ENCODE measurements around the gene PCK2.
"Not testable (repeated sequence)": the region's sequence is repeated elsewhere in the genome, so short reads cannot be mapped to it uniquely, and the experiment has no call there.

Gene PCK2

DNA sequence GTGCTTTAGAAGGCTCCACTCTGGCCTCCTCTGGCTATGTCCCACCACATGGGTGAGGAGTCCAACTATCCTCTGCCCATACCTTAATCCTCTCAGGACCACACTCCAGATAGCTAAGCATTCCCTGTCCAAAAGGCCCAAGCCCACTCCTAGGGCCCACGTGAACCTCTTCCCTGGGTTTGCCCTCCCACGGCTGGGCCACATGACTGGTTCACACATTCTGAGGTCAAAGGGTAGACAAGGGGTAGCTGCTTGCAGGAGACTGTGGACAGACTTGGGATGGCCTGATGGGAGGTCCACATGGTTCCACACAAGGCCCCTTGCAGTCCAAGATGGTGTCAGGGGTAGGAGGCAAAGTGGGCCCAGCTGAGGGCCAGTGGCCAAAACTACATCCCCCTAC, 6.0 kb upstream of the PCK2 start:
- in situ Hi-C loops (cut with HindIII; ENCODE audit: low pct_ligation_motif_present, low pct_unique_long_range_greater_than_20kb, low sequenced_read_pairs) = no loop called here
- no peak for DNase-seq

DNA sequence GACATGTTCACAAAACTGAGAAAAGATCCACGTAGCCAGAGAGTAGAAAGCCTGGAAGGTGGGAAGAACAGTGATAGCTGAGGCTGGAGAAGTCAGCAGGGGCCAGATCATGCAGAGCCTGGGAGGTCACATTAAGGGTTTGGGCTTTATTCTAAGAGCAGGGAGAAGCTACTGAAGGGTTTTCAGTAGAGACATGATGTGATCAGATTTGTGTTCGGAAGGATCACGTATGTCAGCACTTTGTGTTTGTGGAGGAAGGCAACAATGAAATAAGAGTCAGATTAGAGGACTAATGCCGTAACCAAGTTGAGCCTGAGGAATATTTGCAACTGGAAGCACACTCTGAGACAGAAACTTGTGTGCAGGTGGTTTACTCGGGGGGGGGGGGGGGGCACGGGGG, 4.2 kb upstream of the PCK2 start:
- no peak for DNase-seq
- in situ Hi-C loops (cut with HindIII; ENCODE audit: low pct_ligation_motif_present, low pct_unique_long_range_greater_than_20kb, low sequenced_read_pairs) = no loop called here

DNA sequence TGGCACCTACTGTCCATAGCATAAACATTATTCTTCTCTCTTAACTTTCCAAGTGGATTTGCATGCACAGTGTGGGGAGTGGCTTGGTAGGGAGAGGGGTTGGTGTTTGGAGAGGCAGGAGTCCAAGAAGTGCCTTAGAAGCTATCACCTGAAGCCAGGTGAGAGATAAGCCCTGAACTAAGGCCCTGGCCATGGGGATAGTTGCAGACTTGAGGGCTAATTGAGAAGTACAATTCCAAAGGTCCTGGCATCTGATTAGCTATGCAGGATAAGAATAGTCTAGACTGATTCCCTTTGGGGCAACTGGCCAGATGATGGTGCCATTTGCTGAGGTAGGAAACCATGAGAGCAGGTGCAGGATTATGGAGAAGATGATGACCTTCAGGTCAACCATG, 2.0 kb upstream of the PCK2 start:
- in situ Hi-C loops (cut with HindIII; ENCODE audit: low pct_ligation_motif_present, low pct_unique_long_range_greater_than_20kb, low sequenced_read_pairs) = no loop called here
- DNase-seq = no peak

DNA sequence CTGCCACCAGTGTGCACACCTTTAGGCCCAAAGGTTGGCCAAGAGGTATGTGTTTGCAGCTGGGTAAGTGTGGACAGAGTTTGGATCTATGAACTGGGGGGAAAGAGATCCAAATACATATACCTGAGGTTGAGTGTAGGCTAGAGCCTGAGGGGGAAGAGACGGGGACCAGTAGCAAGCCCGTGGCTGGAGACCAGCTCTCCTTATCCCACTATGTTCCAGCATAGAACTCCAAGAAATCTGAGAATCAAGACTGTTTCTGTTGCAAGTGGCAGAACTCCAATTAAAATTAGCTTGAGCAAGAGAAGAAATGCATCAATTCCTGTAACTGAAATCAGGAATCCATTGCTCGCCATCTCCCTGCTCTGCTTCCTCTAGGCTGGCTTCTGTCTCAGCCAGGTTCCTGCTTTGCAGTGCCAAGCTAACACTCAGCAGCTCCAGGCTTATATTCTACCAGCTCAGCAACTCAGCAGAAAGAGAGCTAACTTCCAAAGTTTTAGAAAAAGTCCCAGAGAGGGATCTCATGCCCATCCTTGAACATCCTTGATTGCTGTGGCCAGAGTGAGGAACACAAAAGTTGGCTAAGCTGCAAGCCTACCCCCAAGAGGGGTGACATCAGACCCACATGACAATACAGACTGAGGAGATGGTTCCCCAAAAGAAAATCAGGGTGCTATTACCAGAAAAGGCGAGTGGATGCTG, 1.5 kb upstream of the PCK2 start:
- DNase-seq = no peak
- in situ Hi-C loops (cut with HindIII; ENCODE audit: low pct_ligation_motif_present, low pct_unique_long_range_greater_than_20kb, low sequenced_read_pairs) = no loop called here

DNA sequence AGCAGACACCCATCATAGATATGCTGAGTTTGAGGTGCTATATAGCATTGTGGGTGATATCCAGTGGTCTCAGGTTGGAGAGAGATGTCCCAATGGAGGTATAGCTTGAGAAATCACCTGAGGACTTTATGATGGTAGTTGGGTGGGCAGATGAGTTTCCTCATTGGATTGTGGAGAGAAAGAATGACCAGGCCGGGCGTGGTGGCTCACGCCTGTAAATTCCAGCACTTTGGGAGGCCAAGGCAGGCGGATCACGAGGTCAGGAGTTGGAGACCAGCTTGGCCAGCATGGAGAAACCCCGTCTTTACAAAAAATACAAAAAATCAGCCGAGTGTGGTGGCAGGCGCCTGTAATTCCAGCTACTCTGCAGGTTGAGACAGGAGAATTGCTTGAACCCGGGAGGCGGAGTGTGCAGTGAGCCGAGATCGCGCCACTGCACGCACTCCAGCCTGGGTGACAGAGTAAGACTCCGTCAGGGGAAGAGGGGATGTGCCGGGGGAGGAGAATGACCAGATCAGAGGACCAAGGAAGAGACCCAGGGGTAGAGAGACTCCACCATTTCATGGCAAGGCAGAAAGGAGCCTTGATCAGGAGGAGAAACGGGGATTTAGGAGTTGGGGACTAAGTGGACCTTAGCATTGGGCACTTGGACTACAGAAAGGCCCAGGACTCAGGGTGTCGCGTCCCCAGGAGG, 757 bp upstream of the PCK2 start:
- in situ Hi-C loops (cut with HindIII; ENCODE audit: low pct_ligation_motif_present, low pct_unique_long_range_greater_than_20kb, low sequenced_read_pairs) = no loop called here

DNA sequence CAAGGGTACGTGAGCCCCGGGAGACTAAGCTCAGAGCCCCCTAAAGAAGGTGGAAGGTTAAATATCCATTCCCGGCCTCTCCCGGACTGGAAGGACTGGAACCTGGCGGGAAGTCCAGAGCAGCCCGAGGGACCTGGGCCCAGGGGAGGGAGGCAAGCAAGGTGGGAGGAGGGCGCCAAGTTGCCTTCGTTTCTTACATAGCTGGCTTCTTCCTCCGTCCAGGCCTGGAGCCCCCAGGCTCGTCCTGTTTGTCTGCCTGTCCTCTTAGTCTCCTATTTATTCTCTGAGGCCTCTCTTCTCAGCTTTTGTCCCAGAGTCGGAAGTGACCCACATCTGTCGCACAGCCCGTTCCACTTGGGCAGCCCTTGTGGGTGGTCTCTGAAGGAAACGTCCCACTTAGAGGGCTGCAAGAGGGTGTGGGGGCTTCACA, 745 bp downstream of the PCK2 start:
- in situ Hi-C loops (cut with HindIII; ENCODE audit: low pct_ligation_motif_present, low pct_unique_long_range_greater_than_20kb, low sequenced_read_pairs) = no loop called here
- no peak for DNase-seq

More for the DNA sequence above, 757 bp upstream of the PCK2 start:
- no peak for DNase-seq

DNA sequence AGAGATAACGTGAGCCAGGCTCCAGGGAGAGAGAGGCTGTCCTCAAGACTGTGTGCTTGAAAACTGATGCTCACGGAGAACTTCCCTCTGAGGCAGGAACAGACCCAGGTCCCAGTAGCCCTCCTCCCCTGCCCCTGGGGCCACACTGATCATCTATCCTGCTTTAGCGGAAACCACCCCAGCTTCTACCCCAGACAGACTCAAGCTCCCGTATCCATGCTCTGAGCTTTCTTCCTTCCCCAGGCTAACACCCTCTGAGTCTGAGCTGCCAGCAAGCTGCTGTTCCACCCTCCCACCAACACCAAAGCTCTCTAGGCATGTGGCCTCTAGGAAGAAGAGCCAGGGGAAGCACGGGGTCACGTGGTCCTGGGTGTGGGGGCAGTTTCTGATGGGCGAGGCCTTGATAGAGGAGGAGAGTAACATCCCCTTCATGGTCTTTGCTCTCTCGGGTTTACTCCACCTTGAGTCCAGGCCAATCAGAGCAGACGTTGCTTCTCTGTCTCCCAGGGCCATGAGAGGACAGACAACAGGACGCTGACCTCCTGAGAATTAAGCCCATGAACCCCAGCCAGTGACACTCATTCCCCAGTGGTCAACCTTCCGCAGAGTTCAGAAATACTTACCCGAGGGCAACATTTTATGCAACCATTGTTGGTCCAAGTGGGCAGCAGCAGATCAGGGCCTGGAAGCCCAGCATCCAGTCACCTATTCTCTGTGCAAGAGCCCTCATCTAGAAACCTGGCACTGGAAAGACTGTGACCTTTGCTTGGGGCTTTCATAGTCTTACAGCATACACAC, 1.4 kb downstream of the PCK2 start:
- DNase-seq = no peak
- in situ Hi-C loops (cut with HindIII; ENCODE audit: low pct_ligation_motif_present, low pct_unique_long_range_greater_than_20kb, low sequenced_read_pairs) = no loop called here

DNA sequence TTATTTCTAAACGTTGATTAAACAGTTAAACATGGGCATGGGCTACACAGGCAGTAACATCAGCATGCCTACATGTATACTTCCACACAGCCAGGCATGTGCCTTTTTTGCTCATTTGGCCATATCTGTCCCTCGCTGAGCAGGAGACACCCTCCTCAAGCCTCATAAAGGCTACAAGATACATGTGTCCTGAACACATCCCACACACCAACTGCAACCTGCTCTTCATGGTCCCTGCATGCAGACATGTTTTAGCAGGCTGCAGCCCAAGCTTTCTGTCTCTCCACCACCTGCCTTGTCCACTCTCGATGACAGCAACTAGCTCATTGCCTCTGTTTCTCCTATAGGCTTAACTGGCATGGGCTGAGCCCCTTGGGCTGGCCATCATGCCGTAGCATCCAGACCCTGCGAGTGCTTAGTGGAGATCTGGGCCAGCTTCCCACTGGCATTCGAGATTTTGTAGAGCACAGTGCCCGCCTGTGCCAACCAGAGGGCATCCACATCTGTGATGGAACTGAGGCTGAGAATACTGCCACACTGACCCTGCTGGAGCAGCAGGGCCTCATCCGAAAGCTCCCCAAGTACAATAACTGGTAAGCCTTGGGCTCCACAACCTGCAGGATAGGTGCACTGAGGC, 2.6 kb downstream of the PCK2 start:
- in situ Hi-C loops (cut with HindIII; ENCODE audit: low pct_ligation_motif_present, low pct_unique_long_range_greater_than_20kb, low sequenced_read_pairs) = no loop called here
- DNase-seq = no peak

DNA sequence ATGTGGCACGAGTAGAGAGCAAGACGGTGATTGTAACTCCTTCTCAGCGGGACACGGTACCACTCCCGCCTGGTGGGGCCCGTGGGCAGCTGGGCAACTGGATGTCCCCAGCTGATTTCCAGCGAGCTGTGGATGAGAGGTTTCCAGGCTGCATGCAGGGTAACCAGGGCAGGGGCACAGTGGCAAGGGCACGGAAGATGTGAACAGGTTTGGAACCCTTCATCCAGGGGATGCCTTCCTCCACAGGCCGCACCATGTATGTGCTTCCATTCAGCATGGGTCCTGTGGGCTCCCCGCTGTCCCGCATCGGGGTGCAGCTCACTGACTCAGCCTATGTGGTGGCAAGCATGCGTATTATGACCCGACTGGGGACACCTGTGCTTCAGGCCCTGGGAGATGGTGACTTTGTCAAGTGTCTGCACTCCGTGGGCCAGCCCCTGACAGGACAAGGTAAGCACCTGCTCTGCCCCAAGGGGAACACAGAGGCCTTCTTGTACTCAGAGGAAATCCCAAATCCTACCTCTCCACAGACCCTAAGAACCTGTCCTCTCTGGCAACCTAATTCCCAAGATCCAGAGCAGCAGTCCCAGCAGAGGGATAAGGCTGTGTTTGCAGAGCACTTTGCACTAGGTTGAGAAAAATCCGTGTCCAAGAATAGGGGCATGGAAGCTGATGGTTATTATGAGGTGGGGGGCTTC, 4.3 kb downstream of the PCK2 start:
- DNase-seq = no peak
- in situ Hi-C loops (cut with HindIII; ENCODE audit: low pct_ligation_motif_present, low pct_unique_long_range_greater_than_20kb, low sequenced_read_pairs) = no loop called here

DNA sequence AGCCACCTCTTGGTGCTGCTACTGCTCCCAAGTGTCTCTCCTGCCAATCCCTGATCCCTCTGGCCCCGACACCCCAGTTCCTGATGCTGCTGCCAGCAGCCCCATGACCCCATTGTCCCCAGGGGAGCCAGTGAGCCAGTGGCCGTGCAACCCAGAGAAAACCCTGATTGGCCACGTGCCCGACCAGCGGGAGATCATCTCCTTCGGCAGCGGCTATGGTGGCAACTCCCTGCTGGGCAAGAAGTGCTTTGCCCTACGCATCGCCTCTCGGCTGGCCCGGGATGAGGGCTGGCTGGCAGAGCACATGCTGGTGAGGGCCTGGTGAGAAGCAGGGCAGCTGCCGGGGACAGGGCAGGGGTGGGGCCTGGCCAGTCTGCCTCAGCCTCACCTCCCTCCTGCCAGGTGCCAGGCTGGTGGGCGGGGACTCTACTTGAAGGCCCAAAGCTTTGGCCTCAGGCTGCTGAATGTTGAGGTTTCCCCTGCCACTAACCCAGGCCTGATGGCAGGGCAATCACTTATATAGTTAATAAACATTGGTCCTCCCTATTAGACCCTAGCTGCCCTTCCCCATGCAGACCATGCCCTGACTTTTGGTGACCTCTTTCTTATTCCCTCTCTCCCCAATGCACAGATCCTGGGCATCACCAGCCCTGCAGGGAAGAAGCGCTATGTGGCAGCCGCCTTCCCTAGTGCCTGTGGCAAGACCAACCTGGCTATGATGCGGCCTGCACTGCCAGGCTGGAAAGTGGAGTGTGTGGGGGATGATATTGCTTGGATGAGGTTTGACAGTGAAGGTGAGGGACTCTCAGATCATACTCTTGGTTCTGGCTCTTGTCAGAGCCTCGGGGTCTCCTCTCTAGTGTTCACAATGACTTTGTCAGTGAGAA, 5.1 kb downstream of the PCK2 start:
- no peak for DNase-seq
- in situ Hi-C loops (cut with HindIII; ENCODE audit: low pct_ligation_motif_present, low pct_unique_long_range_greater_than_20kb, low sequenced_read_pairs) = no loop called here

DNA sequence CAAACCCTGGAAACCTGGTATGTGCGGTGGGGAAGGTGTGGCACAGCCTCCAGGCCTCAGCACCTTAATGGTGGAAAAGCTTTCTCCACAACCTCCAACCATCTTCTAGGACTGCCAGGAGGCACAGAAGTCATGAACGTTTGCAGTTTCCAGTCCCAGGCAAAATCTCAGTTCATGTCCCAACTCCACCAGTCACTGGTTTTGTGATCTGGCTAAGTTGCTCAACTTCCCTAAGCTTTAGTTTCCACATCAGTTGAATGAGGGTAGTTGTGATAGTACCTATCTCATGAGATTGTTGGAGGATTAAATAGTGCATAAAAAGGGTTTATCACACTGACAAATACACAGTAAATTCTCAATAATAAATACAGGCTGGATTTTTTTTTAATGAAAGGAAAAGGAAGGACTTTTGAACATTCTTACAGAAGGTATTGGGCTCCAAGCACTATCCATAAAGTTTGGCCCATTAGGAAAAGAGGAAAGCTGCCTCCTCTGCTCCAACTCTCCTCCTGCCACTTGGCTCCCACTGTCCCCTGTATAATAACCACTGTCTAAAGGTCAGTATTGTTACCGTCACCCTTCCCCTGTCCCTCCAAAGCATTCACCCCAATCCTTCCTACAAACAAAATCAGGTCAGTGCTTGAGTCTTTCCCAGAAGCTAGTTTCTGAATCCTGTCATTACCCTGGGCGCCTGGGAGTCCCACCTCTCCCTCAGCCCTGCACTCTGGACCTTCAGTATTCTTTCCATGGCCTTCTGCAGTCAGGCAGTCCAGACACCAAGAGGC, 6.3 kb downstream of the PCK2 start:
- no peak for DNase-seq
- in situ Hi-C loops (cut with HindIII; ENCODE audit: low pct_ligation_motif_present, low pct_unique_long_range_greater_than_20kb, low sequenced_read_pairs) = no loop called here

DNA sequence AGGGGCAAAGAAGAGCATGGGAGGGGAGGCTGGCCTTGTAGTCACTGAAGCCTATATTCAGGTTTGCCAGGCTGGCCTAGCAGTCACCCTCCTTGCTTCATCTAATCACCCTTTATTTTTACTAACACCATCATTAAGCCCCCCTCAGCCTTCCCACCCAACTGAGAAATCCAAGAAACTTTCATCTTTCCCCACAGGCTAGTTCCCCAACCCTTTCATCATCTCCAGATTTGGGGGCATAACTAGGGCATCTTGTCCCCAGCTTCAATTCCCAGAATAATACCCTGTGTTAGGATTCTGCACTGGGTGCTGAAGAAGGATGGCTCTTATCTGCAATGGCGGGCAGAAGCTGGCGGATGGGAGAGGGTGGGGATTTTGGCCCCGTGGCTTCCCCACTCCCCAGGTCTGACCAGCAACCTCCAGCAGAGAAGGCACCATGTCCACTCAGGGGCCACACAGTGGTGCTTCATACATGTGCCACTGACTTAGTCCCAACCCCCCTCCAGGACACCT, 6.9 kb downstream of the PCK2 start:
- DNase-seq = no peak
- in situ Hi-C loops (cut with HindIII; ENCODE audit: low pct_ligation_motif_present, low pct_unique_long_range_greater_than_20kb, low sequenced_read_pairs) = no loop called here

DNA sequence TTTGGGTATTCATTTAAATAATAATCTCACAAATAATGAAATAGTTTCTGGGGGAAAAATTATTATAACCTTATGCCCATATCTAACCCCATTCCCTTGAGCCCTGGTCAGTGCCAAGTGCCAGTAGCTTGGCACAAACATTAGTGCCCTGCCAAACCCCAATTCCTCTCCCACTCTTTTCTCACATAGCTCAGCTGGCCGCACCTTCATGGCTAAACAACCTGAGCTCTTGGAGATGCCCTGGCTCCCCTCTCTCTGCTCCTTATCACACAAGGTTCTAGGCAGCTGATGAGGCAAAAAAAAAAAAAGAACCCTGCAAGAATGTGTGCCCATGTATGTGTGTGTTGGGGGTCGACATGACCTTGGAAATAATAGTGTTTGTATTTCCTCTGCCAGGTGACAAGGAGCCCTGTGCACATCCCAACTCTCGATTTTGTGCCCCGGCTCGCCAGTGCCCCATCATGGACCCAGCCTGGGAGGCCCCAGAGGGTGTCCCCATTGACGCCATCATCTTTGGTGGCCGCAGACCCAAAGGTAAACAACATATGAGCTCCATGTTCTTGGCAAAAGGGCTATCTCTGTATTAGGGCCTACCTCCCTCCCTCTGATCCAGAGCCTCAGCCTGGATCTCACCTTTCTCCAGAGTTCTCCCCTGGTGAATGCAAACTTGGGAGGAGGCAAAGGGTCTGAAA, 8.4 kb downstream of the PCK2 start:
- no peak for DNase-seq
- in situ Hi-C loops (cut with HindIII; ENCODE audit: low pct_ligation_motif_present, low pct_unique_long_range_greater_than_20kb, low sequenced_read_pairs) = no loop called here

DNA sequence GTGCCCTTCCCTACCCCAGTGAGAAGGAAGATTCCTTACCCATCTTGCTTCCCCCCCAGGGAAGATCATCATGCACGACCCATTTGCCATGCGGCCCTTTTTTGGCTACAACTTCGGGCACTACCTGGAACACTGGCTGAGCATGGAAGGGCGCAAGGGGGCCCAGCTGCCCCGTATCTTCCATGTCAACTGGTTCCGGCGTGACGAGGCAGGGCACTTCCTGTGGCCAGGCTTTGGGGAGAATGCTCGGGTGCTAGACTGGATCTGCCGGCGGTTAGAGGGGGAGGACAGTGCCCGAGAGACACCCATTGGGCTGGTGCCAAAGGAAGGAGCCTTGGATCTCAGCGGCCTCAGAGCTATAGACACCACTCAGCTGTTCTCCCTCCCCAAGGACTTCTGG, 9.3 kb downstream of the PCK2 start:
- in situ Hi-C loops (cut with HindIII; ENCODE audit: low pct_ligation_motif_present, low pct_unique_long_range_greater_than_20kb, low sequenced_read_pairs) = no loop called here
- no peak for DNase-seq

DNA sequence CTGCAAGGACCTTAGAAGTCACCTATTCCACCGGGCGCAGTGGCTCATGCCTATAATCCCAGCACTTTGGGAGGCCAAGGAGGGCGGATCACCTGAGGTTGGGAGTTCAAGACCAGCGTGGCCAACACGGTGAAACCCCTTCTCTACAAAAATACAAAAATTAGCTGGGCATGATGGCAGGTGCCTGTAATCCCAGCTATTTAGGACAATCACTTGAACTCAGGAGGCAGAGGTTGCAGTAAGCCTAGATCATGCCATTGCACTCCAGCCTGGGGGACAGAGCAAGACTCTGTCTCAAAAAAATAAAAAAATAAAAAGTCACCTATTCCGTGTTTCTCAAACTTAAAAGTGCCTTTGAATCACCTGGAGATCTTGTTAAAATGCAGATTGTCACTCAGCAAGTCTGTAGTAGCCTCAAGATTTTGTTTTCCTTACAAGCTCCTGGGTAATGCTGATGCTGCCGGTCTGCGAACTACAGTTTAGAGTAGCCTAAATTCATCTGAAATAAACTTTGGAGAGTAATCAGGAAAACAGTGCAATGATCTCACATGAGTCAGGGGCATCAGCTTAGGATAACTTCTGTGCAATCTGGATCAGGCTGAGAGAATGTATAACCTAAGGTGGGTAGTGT, 11.6 kb downstream of the PCK2 start:
- in situ Hi-C loops (cut with HindIII; ENCODE audit: low pct_ligation_motif_present, low pct_unique_long_range_greater_than_20kb, low sequenced_read_pairs); DNase-seq: not testable (repeated sequence)
